ENCODE results near the gene CLHC1.
"Not testable (repeated sequence)": the region's sequence is repeated elsewhere in the genome, so short reads cannot be mapped to it uniquely, and the experiment has no call there.

Gene CLHC1

DNA sequence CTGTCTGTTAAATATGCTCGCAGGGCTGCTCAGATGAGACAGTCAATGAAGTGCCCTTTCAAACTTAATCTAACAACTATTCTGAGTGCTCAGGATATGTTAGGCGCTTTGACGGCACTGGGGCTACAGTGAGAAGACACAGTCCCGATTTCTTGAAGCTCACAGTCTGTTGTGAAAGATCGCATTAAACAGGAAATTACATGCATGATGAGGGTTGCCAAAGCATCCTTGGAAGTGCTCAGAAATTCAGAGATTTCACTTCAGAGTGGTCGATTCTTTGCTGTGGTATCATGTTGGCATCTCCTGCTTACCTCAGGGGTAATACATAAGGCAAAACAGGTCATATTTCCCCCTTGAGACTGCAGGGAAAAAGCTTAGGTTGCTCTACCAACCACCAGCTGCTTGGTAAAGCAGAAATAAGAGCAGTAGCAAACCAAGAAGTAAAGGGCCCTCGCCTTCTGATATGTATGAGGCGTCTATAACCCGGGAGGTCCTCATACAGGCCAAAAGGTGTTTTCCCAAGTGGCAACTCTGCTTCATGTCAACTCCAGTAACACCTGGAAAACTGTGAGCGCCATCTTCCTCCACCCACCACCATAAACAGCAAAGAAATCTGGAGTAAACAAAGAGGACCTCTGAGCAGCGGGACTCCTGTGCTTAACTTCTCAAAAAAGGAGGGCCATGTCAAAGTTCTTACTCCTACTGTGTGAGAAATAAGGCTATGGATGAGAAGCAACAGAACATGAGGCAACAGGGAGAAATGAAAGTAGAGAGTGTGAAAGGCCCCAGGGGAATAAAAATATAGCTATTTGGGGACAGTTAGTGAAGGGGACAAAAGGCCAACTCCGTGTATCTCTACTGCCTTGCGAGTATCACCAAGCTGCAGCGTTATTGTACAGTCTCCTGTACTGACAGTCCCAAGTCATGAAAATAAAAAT is 79.3 kb downstream of the CLHC1 start:
- no peak for DNase-seq

DNA sequence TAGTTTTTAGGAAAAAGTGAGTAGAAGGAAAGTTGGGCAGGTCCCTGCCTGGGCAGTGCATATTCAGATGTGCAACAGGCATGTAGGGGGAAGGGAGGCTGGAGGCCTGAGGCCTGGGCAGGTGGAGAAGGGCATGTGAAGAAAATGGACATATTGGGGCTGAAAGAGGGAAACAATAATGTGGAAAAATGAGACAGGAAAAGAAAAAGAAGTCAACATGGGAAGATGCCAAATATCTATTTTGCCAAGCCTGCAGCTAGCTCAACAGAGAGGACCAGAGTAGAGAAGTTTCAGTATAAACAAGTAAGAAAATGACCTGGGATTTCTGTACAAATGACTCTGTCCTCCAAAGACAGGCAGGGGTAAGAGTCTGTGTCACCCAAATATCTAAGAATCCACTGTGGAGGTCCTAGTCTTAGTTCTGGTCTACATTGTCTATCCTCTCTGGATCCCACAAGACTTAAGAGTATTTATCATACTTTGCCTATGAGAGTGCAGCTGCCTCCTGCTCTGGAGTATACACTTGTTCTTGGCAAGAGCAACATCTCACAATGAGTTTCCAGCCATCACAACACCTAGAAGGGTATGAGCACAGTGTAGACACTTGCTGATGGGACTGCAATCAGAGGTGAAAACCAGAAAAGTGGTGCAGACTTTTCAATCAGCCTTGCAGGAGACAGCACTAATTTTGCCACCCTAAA is 80.2 kb downstream of the CLHC1 start:
- no peak for DNase-seq

DNA sequence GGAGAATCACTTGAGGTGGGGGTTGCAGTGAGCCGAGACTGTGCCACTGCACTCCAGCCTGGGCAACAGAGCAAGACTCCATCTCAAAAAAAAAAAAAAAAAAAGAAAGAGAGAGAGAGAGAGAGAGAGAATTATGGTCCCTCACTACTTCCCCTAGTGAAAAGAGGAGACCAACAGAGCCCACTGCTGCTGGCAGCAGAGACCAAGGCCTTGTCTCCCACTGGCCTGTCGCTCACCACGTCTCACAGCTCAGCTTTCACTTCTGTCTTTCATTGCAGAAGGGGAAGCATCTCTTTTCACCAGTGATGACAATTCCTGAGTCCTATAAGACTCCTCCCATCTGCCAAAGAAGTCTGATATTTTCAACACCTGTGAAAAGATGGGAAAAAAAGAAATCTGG is 81.3 kb downstream of the CLHC1 start:
- DNase-seq = peak; percentile 54

DNA sequence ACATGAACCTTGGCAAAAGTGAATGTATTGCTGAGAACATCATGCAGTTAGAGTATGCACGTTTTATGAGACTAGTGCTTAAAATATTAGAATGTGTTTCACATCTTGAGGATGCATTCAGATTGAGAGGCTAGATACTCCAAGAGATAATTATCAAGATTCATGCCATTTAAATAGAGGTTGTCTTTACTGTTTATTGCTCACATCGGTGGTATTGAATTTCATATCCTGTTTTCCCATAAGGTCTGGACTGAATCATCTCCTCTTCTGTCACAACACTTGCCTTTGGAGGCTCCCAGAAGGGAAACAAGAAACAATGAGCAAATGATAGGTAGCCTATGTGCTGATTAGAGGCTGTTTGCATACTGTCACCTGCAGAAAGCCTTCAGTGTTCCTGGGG is 83.8 kb downstream of the CLHC1 start:
- DNase-seq = no peak

DNA sequence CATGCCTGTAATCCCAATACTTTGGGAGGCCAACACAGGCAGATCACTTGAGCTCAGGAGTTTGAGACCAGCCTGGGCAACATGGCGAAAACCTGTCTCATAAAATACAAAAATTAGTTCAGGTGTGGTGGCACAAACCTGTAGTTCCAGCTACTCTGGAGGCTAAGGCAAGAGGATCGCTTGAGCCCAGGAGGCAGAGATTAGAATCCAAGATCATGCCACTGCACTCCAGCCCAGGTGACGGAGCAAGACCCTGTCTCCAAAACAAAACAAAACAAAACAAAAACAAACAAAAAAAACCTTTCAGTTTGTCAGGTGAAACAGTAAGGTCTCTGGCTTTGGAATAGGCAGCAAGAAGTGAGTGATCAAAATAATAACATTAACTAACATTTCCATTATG is 84.6 kb downstream of the CLHC1 start:
- no peak for DNase-seq

DNA sequence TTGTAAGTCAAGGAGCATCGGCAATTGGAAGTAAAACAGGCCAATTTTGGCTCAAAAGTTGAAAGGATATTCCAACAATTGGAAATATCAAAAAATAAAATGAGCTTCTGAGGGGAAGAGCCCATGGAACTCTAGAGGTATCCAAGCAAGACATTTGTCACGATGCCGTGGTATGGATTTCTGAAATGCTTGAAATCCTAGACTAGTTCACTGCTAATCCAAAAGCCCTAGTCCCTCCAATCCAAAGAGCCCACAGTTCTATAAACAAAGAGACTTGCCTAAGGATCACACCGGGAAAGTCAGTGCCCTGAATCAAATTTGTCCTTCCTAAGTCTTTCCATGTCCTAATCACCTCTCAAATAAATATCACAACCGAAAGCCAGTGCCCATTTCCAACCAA is 85.1 kb downstream of the CLHC1 start:
- DNase-seq = no peak

DNA sequence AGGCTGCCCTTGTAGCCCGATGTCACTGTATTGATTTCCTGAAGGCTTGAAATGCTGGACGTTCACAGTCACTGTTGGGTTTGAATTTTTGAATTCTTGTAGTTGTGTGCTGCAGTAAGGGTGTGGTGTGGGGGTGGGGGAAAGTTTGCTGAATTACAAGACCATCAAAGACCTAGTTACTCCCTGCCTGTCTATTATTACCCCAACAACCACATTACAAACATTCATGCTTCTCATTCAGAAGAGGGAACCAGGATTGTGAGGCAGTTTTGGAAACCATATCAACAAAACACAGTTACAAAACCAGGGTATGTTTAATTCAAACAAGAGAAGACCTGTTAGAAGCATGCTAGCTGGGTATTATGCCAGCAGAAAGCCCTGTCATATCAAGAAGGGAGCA is 85.8 kb downstream of the CLHC1 start:
- DNase-seq = no peak

DNA sequence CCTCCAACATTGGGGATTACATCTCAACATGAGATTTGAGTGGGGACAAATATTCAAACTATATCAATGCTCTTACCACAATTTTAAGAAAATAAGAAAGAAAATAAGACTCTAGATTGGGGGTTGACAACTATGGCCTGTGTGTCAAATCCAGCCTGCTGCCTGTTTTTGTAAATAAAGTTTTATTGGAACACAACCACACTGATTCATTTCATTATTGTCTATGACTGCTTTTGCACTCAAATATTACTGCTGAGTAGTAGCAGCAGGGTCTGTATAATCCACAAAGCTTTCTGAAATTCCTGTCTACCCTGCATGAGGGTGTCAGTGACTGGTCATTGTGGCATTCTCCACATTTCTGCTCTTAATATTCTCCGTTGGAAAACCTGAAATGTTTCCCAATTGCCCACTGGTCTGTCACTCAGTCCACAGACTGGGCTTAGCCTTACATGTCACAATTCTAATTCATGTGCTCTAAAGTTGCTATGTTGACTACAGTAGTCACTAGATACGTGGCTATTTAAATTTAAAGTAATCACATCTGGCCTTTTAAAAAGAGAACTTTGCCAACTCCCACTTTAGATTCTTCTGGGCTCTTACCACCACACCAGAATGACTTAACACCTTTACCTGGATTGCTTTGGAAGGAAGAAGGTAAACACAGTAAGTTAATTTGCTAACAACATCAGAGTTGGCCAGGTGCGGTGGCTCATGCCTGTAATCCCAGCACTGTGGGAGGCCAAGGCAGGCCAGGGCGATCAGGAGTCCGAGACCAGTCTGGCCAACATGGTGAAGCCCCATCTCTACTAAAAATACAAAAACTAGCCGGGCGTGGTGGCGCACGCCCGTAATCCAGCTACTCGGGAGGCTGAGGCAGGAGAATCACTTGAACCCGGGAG is 86.9 kb downstream of the CLHC1 start:
- no peak for DNase-seq

DNA sequence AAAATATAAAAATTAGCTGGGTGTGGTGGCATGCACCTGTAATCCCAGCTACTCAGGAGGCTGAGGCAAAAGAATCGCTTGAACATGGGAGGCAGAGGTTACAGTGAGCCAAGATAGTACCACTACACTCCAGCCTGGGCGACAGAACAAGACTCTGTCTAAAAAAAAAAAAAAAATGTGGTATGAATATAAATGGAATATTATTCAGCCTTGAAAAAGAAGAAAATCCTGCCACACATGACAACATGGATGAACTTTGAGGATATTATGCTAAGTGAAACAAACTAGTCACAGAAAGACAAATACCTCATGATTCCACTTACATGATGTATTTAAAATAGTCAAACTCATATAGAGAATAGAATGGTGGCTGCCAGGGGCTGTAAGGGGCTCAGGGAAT is 88.4 kb downstream of the CLHC1 start:
- not testable (repeated sequence) for DNase-seq

DNA sequence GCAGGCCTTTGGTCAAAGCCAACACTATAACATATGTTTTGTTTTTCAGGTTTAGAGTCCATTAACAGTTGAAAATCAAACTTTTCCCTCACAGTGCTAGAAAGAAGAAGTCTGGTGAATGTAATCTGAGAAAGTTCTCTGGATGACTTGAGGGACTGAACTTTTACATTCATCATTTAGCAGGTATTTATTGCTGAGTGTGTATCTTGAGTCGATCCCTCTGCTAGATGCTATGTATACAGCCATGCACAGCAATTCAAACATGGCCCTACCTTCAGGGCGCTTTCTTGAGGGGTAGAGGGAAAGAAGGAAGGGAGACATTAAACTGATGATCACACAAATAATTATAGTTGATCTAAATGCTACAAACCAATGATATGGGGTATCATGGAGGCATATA is 89.6 kb downstream of the CLHC1 start:
- no peak for DNase-seq

DNA sequence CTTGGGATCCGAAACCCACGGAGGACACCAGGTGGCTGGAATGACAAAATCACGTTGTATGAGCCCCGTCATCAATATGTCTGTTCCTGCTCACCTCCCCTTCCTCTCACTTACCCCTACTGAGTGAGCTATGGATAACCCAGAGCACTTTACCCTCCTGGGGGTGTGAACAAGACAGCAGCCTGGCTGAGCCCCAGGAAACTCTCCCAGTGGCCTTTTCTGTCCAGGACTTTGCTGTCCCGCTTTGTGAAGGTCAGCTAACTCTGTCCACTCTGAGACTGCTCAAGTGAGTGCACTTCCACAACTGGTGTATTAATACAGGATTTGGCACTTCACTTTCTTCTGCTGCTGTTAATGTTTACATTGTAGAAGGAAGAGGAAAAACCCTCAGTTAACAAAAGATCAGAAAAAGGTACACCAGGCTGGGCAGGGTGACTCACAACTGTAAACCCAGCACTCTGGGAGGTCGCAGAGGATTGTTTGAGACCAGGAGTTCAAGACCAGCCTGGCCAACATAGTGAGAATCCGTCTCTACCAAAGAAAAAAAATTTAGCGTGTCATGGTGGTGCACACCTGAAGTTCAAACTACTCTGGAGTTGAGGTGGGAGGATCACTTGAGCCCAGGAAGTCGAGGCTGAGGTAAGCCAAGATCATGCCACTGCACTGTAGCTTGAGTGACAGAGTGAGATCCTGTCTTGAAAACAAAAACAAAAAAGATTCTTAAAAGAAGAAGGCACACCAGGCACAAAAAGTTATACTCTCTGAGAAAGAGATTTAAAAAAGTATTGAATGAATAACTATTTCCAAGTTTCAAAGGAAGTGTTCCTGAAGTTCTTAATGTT is 90.3 kb downstream of the CLHC1 start:
- no peak for DNase-seq

DNA sequence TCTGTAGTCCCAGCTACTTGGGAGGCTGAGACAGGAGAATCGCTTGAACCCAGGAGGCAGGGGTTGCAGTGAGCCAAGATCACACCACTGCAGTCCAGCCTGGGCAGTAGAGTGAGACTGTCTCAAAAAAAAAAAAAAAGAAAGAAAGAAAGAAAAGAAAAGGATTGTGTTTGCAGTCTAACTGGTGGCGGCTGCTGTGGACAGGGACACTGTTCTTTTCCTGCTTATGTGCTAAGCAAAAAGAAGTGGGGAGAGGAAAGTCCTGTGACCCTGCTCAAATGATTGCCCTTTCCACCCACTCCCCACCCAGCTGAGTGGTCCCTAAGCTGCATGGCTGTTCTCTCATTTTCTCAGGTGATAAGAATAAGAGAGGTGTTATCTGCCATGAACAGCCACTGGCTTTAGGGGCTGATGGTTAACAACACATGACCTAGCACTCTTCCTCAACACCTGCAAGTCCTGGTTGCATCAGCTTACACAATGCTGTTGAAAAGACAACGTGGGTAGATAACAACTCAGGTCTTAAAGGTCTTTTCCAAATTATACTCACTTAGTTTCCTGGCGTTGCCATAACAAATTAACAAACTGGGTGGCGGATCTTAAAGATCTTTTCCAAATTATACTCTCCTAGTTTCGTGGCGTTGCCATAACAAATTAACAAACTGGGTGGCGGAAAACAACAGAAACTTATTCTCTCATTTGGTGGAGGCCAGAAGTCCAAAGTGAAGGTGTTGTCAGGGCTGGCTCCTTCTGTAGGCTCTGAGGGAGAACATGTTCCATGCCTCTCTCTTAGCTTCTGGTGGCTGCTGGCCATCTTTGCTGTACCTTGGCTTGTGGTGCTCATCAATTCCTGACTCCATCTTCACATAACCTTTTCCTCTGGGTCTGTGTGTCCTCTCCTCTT is 91.5 kb downstream of the CLHC1 start:
- DNase-seq = no peak

DNA sequence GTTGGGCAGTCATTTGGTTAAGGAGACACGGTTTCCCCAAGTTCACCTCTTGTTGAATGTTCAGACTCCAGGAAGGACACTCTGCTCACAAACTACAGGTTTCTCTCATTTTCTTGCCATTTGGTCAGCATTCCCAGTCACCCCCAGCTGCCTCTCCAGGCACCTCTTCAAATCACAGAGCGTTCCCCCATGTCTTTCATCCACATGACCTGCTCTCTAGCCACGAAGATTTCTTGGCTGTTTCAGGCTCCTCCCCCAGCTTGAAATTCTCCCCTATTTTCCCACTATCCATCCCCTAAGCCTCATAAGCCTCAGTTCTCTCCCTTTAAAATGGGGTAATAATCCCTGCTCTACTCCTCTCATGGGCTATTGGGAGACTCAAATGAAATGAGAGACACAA is 92.8 kb downstream of the CLHC1 start:
- DNase-seq = no peak

DNA sequence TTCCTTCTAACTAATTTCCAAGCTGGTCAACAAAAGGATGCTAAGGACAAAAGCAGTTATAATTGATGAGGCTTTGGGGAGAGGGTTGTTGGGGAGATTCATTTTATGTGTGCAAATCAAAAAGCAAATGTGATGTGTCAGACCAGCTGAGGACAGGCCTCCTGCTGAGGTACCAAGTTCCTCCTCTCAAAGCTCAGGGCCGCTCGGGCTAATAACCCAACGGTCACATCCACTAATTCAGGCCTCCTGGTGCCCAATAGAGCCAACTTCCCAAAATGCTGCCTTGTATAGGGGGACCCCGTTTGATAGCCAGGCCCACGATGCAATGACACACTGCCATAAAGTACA is 93.2 kb downstream of the CLHC1 start:
- no peak for DNase-seq

DNA sequence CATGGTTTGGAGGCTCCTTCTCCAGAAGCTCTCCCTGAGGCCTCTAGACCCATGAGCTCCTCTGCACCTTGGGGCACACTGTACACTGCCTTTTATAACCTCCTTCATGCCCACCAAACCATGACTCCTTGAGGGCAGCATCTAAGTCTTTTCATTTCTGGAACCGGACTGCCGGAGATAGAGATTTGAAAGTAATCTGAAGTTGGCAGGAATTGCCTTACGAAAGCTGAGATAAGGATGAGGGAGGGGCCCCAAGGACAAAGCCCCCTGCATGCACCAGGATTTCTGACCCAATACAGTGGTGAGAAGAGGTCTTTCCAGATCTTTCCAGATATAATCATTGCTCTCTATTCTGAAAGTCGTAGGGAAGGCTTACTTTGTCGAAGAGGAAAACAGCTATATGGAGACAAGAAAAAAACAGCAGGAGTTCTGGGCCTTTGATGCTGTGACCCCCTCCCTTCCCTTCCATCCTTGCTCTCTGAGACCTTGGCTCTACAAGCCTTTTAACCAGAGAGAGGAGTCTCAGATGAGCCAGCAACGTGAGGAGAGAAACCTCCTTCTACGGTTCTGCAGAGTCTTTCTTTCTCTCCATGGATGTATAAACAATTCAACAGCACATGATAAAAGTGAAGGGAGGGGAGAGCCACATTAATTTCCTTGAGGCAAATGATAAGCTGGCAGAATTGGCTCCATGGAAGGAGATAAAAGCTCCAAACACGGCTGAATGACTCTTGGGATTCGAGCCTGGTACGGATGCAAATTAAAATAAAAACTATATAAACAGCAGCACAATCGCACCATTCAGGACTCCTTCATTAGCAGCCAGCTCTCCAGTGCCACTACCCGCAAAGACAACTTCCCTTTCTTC is 93.8 kb downstream of the CLHC1 start:
- no peak for DNase-seq

DNA sequence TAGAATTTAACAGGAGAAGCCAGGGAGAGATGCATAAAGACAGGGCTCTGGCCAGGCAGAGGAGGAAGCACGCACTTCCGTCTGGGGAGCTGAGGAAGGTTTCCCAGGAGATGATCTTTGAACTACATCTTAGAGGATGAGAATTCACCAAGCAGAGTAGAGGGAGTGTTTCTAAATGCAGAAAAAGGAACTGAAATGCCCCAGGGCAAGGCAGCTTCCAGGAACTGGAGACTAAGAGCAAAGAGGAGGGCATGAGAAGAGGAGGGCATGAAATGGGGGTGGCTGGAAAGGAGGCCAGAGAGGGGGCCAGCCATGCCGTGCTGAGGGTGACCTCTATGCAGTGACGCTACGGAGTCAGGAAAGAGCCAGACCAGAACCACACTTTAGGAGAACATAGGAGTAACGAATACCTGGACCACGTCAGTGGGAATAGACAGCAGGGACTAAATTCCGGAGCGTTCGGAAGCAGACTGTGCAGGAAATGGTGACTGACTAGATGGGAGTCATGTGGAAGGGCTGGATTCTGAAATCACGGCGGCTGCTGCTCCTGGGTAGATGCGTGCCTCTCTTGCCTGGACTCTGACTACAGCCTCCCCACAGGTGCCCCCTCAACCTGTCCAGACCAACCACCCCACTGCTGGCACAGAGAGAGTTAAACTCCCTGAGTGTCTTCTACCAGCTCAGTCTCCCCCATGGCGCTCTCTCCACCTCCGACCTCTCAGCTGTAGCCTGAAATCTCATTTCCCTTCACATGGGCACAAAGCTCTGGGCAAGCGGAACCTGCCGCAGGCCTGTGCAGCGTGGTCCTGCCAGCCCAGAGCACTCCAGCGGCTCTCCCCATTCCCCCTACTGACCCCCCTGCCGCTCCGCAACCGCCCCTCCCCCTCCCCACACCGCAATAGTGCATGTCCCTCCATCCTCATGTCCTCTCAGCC is 94.8 kb downstream of the CLHC1 start:
- no peak for DNase-seq

DNA sequence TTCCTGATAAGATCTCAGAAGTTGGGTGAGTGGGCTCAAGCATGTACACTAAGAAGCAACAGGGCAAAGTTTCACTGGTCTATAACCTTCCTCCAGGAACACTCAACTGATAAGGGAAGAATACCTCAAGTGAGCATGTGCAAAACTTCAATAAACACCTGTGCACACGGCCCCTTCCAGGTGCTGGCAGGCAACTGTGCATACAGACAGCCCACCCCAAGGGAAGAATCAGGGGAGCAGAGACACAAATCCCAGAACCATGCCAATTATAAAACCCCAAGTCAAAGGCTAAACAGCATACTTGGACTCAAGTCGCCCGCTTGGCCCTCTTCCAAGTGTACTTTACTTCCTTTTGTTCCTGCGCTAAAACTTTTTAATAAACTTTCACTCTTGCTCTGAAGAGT is 96.0 kb downstream of the CLHC1 start:
- DNase-seq = no peak

DNA sequence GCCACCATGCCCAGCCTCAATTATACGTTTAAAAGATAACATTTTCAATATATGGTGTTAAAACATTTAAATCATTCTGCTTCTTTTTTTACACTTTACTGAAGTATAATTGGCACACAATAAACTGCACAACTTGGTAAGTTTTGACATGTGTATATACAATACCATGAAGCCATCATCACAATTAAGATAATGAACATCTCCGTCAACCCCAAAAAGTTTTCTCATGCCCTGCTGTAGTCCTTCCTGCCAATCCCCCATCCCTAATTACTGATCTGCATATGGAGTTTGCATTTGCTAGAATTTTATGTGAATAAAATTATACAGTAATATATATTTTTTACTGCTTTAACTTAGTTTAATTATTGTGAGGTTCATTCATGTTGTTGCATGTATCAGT is 96.6 kb downstream of the CLHC1 start:
- no peak for DNase-seq

DNA sequence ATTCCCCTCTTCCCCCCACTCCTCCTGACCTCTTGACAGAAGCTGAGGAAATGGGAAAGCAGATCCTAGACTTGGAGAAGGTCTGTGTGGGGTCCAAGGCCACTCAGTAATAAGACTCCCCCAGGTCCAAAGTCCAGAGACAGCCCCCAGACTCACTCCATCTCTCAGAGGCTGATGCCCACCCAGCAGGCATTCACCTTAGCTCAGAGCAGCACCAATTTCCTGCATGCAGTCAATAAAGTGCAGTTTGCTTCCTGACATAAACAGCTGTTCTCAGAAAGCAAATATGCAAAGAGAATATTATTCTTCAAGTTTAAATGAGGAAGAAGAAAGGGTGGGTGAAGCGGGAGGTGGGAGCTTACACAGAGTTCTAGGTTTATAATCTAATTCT is 97.8 kb downstream of the CLHC1 start:
- DNase-seq = no peak

Measured in SIG-M5 (cell line).